Measurements from ENCODE around the gene OR1J4. TPM values are rescaled to one million over a fixed set of nuclear protein-coding genes. Genes with fewer than 3 reads are reported as not detected.

OR1J4 gene
- total RNA-seq, 1 donor from 2014 or later, result not detected

- ATAC-seq (no peak), DNase-seq (no peak)
- intact Hi-C loops (cut with micrococcal nuclease), result no loop called here
Observed at GRCh38 chr9:122562134-122562760, 43.3 kb downstream of the OR1J4 start.

GRCh38 chr9:122567901-122568300, 49.0 kb downstream of the OR1J4 start:
- no peak for ATAC-seq
- intact Hi-C loops (cut with micrococcal nuclease), result no loop called here
- DNase-seq, result no peak

Other genes starting within 250 kb of the OR1J4 start
- 3.4 TPM for gene PTGS1, start 148.1 kb upstream of the OR1J4 start, total RNA-seq
- not detected for gene OR1J1, start 41.2 kb upstream of the OR1J4 start, total RNA-seq
- gene OR1J2, start 8.3 kb upstream of the OR1J4 start, total RNA-seq, result not detected
- not detected for gene OR1N1, start 8.2 kb downstream of the OR1J4 start, total RNA-seq
- not detected for gene OR1N2, start 34.0 kb downstream of the OR1J4 start, total RNA-seq
- not detected for gene OR1L8, start 64.2 kb downstream of the OR1J4 start, total RNA-seq
- gene OR1Q1, start 95.6 kb downstream of the OR1J4 start, total RNA-seq, result not detected
- not detected for gene OR1B1, start 138.5 kb downstream of the OR1J4 start, total RNA-seq
- gene OR1L1, start 142.6 kb downstream of the OR1J4 start, total RNA-seq, result not detected
- gene OR1L3, start 156.0 kb downstream of the OR1J4 start, total RNA-seq, result not detected
- gene OR1L4, start 204.8 kb downstream of the OR1J4 start, total RNA-seq, result not detected
- gene OR1L6, start 223.2 kb downstream of the OR1J4 start, total RNA-seq, result not detected

Data from left ventricle myocardium superior (tissue), 1 donor.